ENCODE data around the gene RAB5IF. TPM values are rescaled to one million over a fixed set of nuclear protein-coding genes. Genes with fewer than 3 reads are reported as not detected.

The RAB5IF gene
- total and polyA plus RNA-seq, 2 of the 13 experiments (the other 11 are each of a cell fraction or from before 2014, with no cell fraction given): 261 to 305 TPM

GRCh38 chr20:36607586-36608387, 2.2 kb downstream of the RAB5IF start (continued):
- TF ChIP-seq IRF2 (CRISPR knock-in tag; IDR thresholded peaks at IDR 0.05) (peak; percentile 89; the same call in 1 of the 2 replicates), ZMAT5 (CRISPR knock-in tag; IDR thresholded peaks at IDR 0.05; ENCODE audit: borderline replicate concordance, low read depth) (no peak), NAIF1 (CRISPR knock-in tag; IDR thresholded peaks at IDR 0.05; ENCODE audit: borderline replicate concordance) (no peak), MTF1 (CRISPR knock-in tag; IDR thresholded peaks at IDR 0.05) (no peak), GMEB1 (CRISPR knock-in tag; IDR thresholded peaks at IDR 0.05; ENCODE audit: borderline replicate concordance) (no peak), ZNF646 (CRISPR knock-in tag; IDR thresholded peaks at IDR 0.05) (no peak), FOXK1 (CRISPR knock-in tag; IDR thresholded peaks at IDR 0.05; ENCODE audit: borderline replicate concordance, low read depth) (peak; percentile 6; the same call in 1 of the 2 replicates), GABPB1 (CRISPR knock-in tag; IDR thresholded peaks at IDR 0.05) (peak; percentile 15), ZIK1 (CRISPR knock-in tag; IDR thresholded peaks at IDR 0.05; ENCODE audit: borderline replicate concordance, low read depth) (no peak), ZNF224 (CRISPR knock-in tag; IDR thresholded peaks at IDR 0.05) (no peak), ZNF891 (CRISPR knock-in tag; IDR thresholded peaks at IDR 0.05) (no peak), TARDBP (CRISPR knock-in tag; IDR thresholded peaks at IDR 0.05) (0 out of 2 replicates have a peak, but pooled peaks have one; percentile 47), FLYWCH1 (CRISPR knock-in tag; IDR thresholded peaks at IDR 0.05) (no peak), ZBTB42 (CRISPR knock-in tag; IDR thresholded peaks at IDR 0.05) (no peak), YEATS4 (CRISPR knock-in tag; IDR thresholded peaks at IDR 0.05; ENCODE audit: borderline replicate concordance) (no peak), ZNF33B (CRISPR knock-in tag; IDR thresholded peaks at IDR 0.05) (no peak)

Measured in HepG2 (cell line).